ENCODE results near the gene HPCAL1. TPM values are rescaled to one million over a fixed set of nuclear protein-coding genes. Genes with fewer than 3 reads are reported as not detected.
"Not testable (repeated sequence)": the region's sequence is repeated elsewhere in the genome, so short reads cannot be mapped to it uniquely, and the experiment has no call there.

The HPCAL1 gene
- total and polyA plus RNA-seq, 4 donors = 28.2 to 159 (median 95.0) TPM

- no peak overlapping the region for H3K4me3 ChIP-seq (ENCODE audit: low read depth, low read length)
- H3K4me1 ChIP-seq (ENCODE audit: control insufficient read depth, insufficient read depth, low read length) = peaks cover 29% of the 10 kb centered on the region
- H3K27ac ChIP-seq (ENCODE audit: low read depth, low read length) = no peak overlapping the region
- WGBS (ENCODE audit: insufficient coverage) = 81% methylated on average over 9 of the region's 9 CpGs
- no peak for DNase-seq (ENCODE audit: low read depth in 4 of 6, low spot score in 6 of 6)
- H3K36me3 ChIP-seq (ENCODE audit: control insufficient read depth, insufficient read depth, low read length) = peaks cover 5% of the 10 kb centered on the region
- H3K9me3 ChIP-seq (ENCODE audit: control insufficient read depth, insufficient read depth, low read length) = no peaks in the 10 kb centered on the region
- H3K27me3 ChIP-seq (ENCODE audit: control insufficient read depth, insufficient read depth, low read length) = no peaks in the 10 kb centered on the region
These were observed 151.2 kb downstream of the HPCAL1 start for GRCh38 chr2:10453905-10454298.

- H3K4me3 ChIP-seq (ENCODE audit: low read depth, low read length) = no peak overlapping the region
- H3K4me1 ChIP-seq (ENCODE audit: control insufficient read depth, insufficient read depth, low read length) = peaks cover 23% of the 10 kb centered on the region
- no peak overlapping the region for H3K27ac ChIP-seq (ENCODE audit: low read depth, low read length)
- H3K9me3 ChIP-seq (ENCODE audit: control insufficient read depth, insufficient read depth, low read length) = no peaks in the 10 kb centered on the region
- H3K36me3 ChIP-seq (ENCODE audit: control insufficient read depth, insufficient read depth, low read length) = peaks cover 5% of the 10 kb centered on the region
- H3K27me3 ChIP-seq (ENCODE audit: control insufficient read depth, insufficient read depth, low read length) = no peaks in the 10 kb centered on the region
- no peak for DNase-seq (ENCODE audit: low read depth in 4 of 6, low spot score in 6 of 6)
- WGBS (ENCODE audit: insufficient coverage) = 61% methylated on average over 6 of the region's 7 CpGs
These were observed 151.8 kb downstream of the HPCAL1 start for GRCh38 chr2:10454505-10454904.

- not testable (repeated sequence) for H3K4me3 ChIP-seq (ENCODE audit: low read depth, low read length); DNase-seq (ENCODE audit: low read depth in 4 of 6, low spot score in 6 of 6); H3K27me3 ChIP-seq (ENCODE audit: control insufficient read depth, insufficient read depth, low read length); H3K9me3 ChIP-seq (ENCODE audit: control insufficient read depth, insufficient read depth, low read length); H3K27ac ChIP-seq (ENCODE audit: low read depth, low read length); H3K36me3 ChIP-seq (ENCODE audit: control insufficient read depth, insufficient read depth, low read length)
- peaks cover 17% of the 10 kb centered on the region for H3K4me1 ChIP-seq (ENCODE audit: control insufficient read depth, insufficient read depth, low read length)
- 85% methylated on average over 2 of the region's 3 CpGs for WGBS (ENCODE audit: insufficient coverage)
These were observed 154.5 kb downstream of the HPCAL1 start for GRCh38 chr2:10457195-10457594.

DNA sequence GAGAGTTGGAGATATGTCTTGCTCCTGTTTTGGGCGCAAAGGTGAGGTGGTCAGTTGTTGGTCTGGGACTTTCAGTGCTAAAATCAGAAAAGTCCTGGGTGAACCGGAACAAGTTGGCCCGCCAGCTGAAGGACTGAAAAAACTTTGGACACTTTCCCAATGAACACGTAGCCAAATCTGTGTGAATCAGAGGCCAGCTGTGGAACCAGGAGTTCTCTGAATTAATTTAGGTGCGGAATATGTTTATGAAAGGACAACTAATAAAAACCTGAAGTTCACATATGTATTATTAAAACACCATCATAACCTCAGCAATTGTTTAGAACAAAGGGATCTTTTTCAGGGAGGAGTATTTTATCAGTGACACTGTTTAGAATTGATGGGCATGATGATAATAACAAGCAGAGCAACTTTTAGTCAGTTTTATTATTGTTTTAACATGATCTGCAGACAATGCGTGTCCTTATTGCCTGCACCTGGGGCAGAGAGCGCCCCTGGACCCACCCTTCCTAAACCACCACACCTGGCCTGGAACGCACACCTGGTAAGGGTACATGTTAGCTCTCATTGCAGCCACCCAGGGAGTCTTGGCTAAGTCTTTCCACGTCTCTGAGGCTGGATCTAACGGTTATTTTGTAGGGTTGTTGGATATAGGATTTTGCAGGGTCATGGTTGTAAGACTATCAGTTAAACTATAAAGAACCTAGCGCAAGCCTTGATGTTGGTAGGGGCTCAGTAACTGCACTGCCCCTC is 155.3 kb downstream of the HPCAL1 start:
- Histone ChIP-seq H3K9me3 (ENCODE audit: control insufficient read depth, insufficient read depth, low read length) (no peaks in the 10 kb centered on the region), H3K27me3 (ENCODE audit: control insufficient read depth, insufficient read depth, low read length) (no peaks in the 10 kb centered on the region), H3K27ac (ENCODE audit: low read depth, low read length) (no peak overlapping the region), H3K4me1 (ENCODE audit: control insufficient read depth, insufficient read depth, low read length) (peaks cover 15% of the 10 kb centered on the region), H3K36me3 (ENCODE audit: control insufficient read depth, insufficient read depth, low read length) (peaks cover 5% of the 10 kb centered on the region), H3K4me3 (ENCODE audit: low read depth, low read length) (no peak overlapping the region)
- 82% methylated on average over 2 of the region's 11 CpGs for WGBS (ENCODE audit: insufficient coverage)
- DNase-seq (ENCODE audit: low read depth in 4 of 6, low spot score in 6 of 6) = peak in 1 of 6 donors; percentile 12

DNA sequence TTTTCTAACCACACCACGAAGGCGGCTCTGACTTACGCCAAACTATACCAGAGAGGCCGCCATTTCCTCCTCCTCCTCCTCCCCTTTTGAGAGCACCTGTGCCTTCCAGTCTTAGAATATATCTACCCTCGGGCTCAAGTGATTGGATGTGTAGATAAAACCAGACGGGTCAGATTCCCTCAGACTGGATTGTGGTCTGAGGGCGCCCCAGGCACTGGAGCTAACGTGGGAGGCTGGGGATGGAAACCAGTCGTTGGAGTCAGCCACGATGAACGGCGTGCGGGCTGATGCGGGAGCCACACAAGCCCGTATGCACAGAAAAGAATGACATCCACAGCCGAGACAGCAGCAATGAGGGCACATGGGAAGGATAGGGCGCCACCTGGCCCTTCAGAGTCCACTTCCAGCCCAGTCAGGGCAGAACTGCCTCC is 157.7 kb downstream of the HPCAL1 start:
- WGBS (ENCODE audit: insufficient coverage) = 81% methylated on average over 12 of the region's 17 CpGs
- DNase-seq (ENCODE audit: low read depth in 4 of 6, low spot score in 6 of 6) = no peak
- Histone ChIP-seq H3K4me3 (ENCODE audit: low read depth, low read length) (no peak overlapping the region), H3K9me3 (ENCODE audit: control insufficient read depth, insufficient read depth, low read length) (no peaks in the 10 kb centered on the region), H3K27me3 (ENCODE audit: control insufficient read depth, insufficient read depth, low read length) (no peaks in the 10 kb centered on the region), H3K27ac (ENCODE audit: low read depth, low read length) (no peak overlapping the region), H3K36me3 (ENCODE audit: control insufficient read depth, insufficient read depth, low read length) (no peaks in the 10 kb centered on the region), H3K4me1 (ENCODE audit: control insufficient read depth, insufficient read depth, low read length) (no peaks in the 10 kb centered on the region)

- Histone ChIP-seq H3K27me3 (ENCODE audit: control insufficient read depth, insufficient read depth, low read length) (no peaks in the 10 kb centered on the region), H3K4me3 (ENCODE audit: low read depth, low read length) (no peak overlapping the region), H3K9me3 (ENCODE audit: control insufficient read depth, insufficient read depth, low read length) (no peaks in the 10 kb centered on the region), H3K27ac (ENCODE audit: low read depth, low read length) (no peak overlapping the region), H3K36me3 (ENCODE audit: control insufficient read depth, insufficient read depth, low read length) (no peaks in the 10 kb centered on the region), H3K4me1 (ENCODE audit: control insufficient read depth, insufficient read depth, low read length) (no peaks in the 10 kb centered on the region)
- no peak for DNase-seq (ENCODE audit: low read depth in 4 of 6, low spot score in 6 of 6)
- 66% methylated on average over 14 of the region's 15 CpGs for WGBS (ENCODE audit: insufficient coverage)
These were observed 159.7 kb downstream of the HPCAL1 start for GRCh38 chr2:10462178-10463083.

- H3K4me3 ChIP-seq (ENCODE audit: low read depth, low read length) = no peak overlapping the region
- H3K27me3 ChIP-seq (ENCODE audit: control insufficient read depth, insufficient read depth, low read length) = peaks cover 2% of the 10 kb centered on the region
- no peaks in the 10 kb centered on the region for H3K9me3 ChIP-seq (ENCODE audit: control insufficient read depth, insufficient read depth, low read length)
- H3K27ac ChIP-seq (ENCODE audit: low read depth, low read length) = no peak overlapping the region
- peak in 1 of 6 donors; percentile 31 for DNase-seq (ENCODE audit: low read depth in 4 of 6, low spot score in 6 of 6)
- WGBS (ENCODE audit: insufficient coverage) = 96% methylated on average over 4 of the region's 5 CpGs
- no peaks in the 10 kb centered on the region for H3K36me3 ChIP-seq (ENCODE audit: control insufficient read depth, insufficient read depth, low read length)
- H3K4me1 ChIP-seq (ENCODE audit: control insufficient read depth, insufficient read depth, low read length) = no peaks in the 10 kb centered on the region
These were observed 163.2 kb downstream of the HPCAL1 start for GRCh38 chr2:10465910-10466309.

- Histone ChIP-seq H3K4me1 (ENCODE audit: control insufficient read depth, insufficient read depth, low read length) (no peaks in the 10 kb centered on the region), H3K36me3 (ENCODE audit: control insufficient read depth, insufficient read depth, low read length) (no peaks in the 10 kb centered on the region), H3K4me3 (ENCODE audit: low read depth, low read length) (no peak overlapping the region), H3K27ac (ENCODE audit: low read depth, low read length) (no peak overlapping the region), H3K9me3 (ENCODE audit: control insufficient read depth, insufficient read depth, low read length) (no peaks in the 10 kb centered on the region), H3K27me3 (ENCODE audit: control insufficient read depth, insufficient read depth, low read length) (peaks cover 2% of the 10 kb centered on the region)
- no peak for DNase-seq (ENCODE audit: low read depth in 4 of 6, low spot score in 6 of 6)
- WGBS (ENCODE audit: insufficient coverage) = 69% methylated on average over 7 of the region's 11 CpGs
These were observed 164.1 kb downstream of the HPCAL1 start for GRCh38 chr2:10466801-10467200.

DNA sequence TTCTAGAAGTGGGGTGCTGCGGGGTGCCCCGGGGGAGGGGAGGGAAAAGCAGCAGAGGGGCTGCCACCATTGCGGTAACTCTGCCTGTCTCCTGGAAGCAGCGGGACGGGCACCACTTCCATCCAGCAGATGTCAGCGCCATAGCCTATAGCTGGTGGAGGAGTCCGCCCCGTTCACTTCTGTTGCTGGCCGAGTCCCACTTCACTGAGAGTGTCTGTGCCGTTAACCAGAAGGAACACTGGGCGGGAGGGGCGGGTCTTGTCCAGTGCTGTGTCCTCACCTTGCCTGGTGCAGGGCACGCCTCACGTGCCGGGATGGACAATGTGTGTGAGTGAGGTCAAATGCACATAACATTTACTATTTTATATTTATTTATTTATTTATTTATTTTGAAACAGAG is 164.7 kb downstream of the HPCAL1 start:
- no peak overlapping the region for H3K27ac ChIP-seq (ENCODE audit: low read depth, low read length)
- H3K4me3 ChIP-seq (ENCODE audit: low read depth, low read length) = no peak overlapping the region
- 47% methylated on average over 7 of the region's 15 CpGs for WGBS (ENCODE audit: insufficient coverage)
- no peaks in the 10 kb centered on the region for H3K4me1 ChIP-seq (ENCODE audit: control insufficient read depth, insufficient read depth, low read length)
- DNase-seq (ENCODE audit: low read depth in 4 of 6, low spot score in 6 of 6) = peak in 1 of 6 donors; percentile 15
- peaks cover 2% of the 10 kb centered on the region for H3K27me3 ChIP-seq (ENCODE audit: control insufficient read depth, insufficient read depth, low read length)
- H3K36me3 ChIP-seq (ENCODE audit: control insufficient read depth, insufficient read depth, low read length) = no peaks in the 10 kb centered on the region
- no peaks in the 10 kb centered on the region for H3K9me3 ChIP-seq (ENCODE audit: control insufficient read depth, insufficient read depth, low read length)

Data from spinal cord (tissue), 10 donors.